GM23248 (cell line): Measurements from ENCODE around the gene PDLIM5. TPM values are rescaled to one million over a fixed set of nuclear protein-coding genes. Genes with fewer than 3 reads are reported as not detected.

Experiments
- DNase-seq: peaks from one replicate; pipeline ENCODE4 v3.0.0-alpha.2; 2015
- H2AFZ ChIP-seq: fragments of 200-600 bp; sonication (generic); 2 replicates; pipeline ENCODE4 v1.6.1; 2016; ENCODE audit warnings: antibody characterized with exemption
- H3F3A ChIP-seq: fragments of 200-600 bp; sonication (generic); 2 replicates; pipeline ENCODE4 v1.6.1; 2016; ENCODE audit warnings: mild to moderate bottlenecking, antibody characterized with exemption, mixed run types; ENCODE audit not compliant: insufficient read depth
- H3K27ac ChIP-seq: fragments of 200-600 bp; sonication (generic); 2 replicates; pipeline ENCODE4 v1.5.1; 2016; ENCODE audit warnings: mild to moderate bottlenecking
- H3K27me3 ChIP-seq: fragments of 200-600 bp; sonication (generic); replicated peaks from 2 replicates; pipeline ENCODE4 v1.6.1; 2016; ENCODE audit warnings: mild to moderate bottlenecking; ENCODE audit not compliant: insufficient read depth
- H3K36me3 ChIP-seq: fragments of 200-600 bp; sonication (generic); 2 replicates; pipeline ENCODE4 v1.6.1; 2016; ENCODE audit warnings: low read depth, mild to moderate bottlenecking
- H3K4me1 ChIP-seq: fragments of 200-600 bp; sonication (generic); 2 replicates; pipeline ENCODE4 v1.6.1; 2016; ENCODE audit warnings: mild to moderate bottlenecking; ENCODE audit not compliant: insufficient read depth
- H3K4me2 ChIP-seq: fragments of 200-600 bp; sonication (generic); one replicate; pipeline ENCODE4 v1.6.1; 2016; ENCODE audit warnings: mild to moderate bottlenecking; ENCODE audit not compliant: unreplicated experiment
- H3K4me3 ChIP-seq: fragments of 200-600 bp; sonication (generic); 2 replicates; pipeline ENCODE4 v1.5.1; 2016; ENCODE audit warnings: mild to moderate bottlenecking
- H3K79me2 ChIP-seq: fragments of 200-600 bp; sonication (generic); 2 replicates; pipeline ENCODE4 v1.6.1; 2016; ENCODE audit warnings: mild to moderate bottlenecking; ENCODE audit not compliant: insufficient read depth
- H3K9ac ChIP-seq: fragments of 200-600 bp; sonication (generic); 2 replicates; pipeline ENCODE4 v1.6.1; 2016; ENCODE audit warnings: mild to moderate bottlenecking
- H3K9me2 ChIP-seq: fragments of 200-600 bp; sonication (generic); 2 replicates; pipeline ENCODE4 v1.6.1; 2016; ENCODE audit warnings: mixed run types, mild to moderate bottlenecking, moderate library complexity; ENCODE audit not compliant: insufficient read depth
- H3K9me3 ChIP-seq: fragments of 200-600 bp; sonication (generic); one replicate; pipeline ENCODE4 v1.6.1; 2017; ENCODE audit warnings: low read depth
- H4K20me1 ChIP-seq: fragments of 200-600 bp; sonication (generic); 2 replicates; pipeline ENCODE4 v1.6.0; 2016; ENCODE audit not compliant: insufficient read depth
- EZH2 ChIP-seq: fragments of 200-600 bp; sonication (generic); IDR thresholded peaks from 2 replicates; pipeline ENCODE4 v1.6.1; 2018; ENCODE audit warnings: antibody characterized with exemption, mild to moderate bottlenecking; ENCODE audit not compliant: insufficient read depth, poor library complexity, severe bottlenecking
- EZH2phosphoT487 ChIP-seq: fragments of 200-600 bp; sonication (generic); IDR thresholded peaks from 2 replicates; pipeline ENCODE4 v1.6.1; 2018; ENCODE audit warnings: antibody characterized with exemption, moderate library complexity, mild to moderate bottlenecking, low read depth; ENCODE audit not compliant: insufficient read depth
- WGBS, 2 experiments: methylation state at CpG; one replicate each; pipeline ENCODE4 v1.1.6; 2015 to 2017; ENCODE audit warnings: low lambda C conversion rate in 2 of 2, low coverage in 1 of 2; ENCODE audit errors: missing lambda C conversion rate in 2 of 2; 5-methylcytosine and 5-hydroxymethylcytosine counted together
- in situ Hi-C: fragments of 300-500 bp; cut with MboI; formaldehyde crosslinking; loops from 2 replicates; pipeline ENCODE4 v1.15.0; 2020
- polyA plus RNA-seq: library from polyadenylated mRNA; unstranded; fragments of >200 nt; fragmentation: Nextera tagmentation; extraction: Ambion mirVana; gene quantifications from 2 replicates; pipeline ENCODE4 v1.2.1, GENCODE V29; 2016
- total RNA-seq: library from RNA; depleted of rRNA; stranded (reverse); fragments of >200 nt; shearing (Covaris generic); gene quantifications from 2 replicates; pipeline ENCODE4 v1.2.3, GENCODE V29; 2014

Gene PDLIM5
- total and polyA plus RNA-seq, 2 experiments from 2014 or later: 115 to 149 TPM

DNA sequence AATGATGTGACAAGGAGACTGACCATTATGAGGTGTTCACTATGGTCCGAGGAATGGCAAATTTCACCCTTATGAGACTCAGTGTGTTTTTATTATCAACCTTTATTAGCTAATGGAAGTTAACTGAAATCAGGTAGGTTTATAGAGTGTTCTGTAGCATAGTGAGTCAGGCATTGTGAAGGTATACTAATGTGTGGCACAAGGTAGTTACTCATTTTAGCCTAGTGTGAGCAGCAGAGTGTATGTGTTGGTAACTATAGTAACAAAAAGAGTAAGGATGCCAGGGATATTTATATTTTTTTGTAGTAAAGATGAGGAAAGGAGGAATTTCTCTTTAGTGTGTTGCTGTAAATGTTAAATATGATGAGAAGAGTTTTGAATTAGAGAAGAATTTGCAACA lies 12.0 kb downstream of the PDLIM5 start:
- Histone ChIP-seq H3K9ac (peak overlapping the region; percentile 46; the same call in 1 of the 2 replicates), H3K9me3 (no peaks in the 10 kb centered on the region), H4K20me1 (no peaks in the 10 kb centered on the region), H3K27ac (peak overlapping the region; percentile 53), H3K4me1 (peaks cover 45% of the 10 kb centered on the region), H3K36me3 (no peaks in the 10 kb centered on the region; the same call in 1 of the 2 replicates), H2AFZ (no peak overlapping the region), H3K9me2 (no peaks in the 10 kb centered on the region; the same call in 1 of the 2 replicates), H3K4me2 (peak overlapping the region; percentile 19), H3K27me3 (no peaks in the 10 kb centered on the region), H3K79me2 (peaks cover 100% of the 10 kb centered on the region), H3F3A (peaks cover 10% of the 10 kb centered on the region; the same call in 1 of the 2 replicates), H3K4me3 (peak overlapping the region; percentile 18; the same call in 1 of the 2 replicates)
- DNase-seq: peak; percentile 62
- TF ChIP-seq EZH2: no peak
- TF ChIP-seq EZH2phosphoT487: no peak
- WGBS, 2 experiments: 96% methylated on average over 1 of the region's 1 CpG
- in situ Hi-C loops: no loop called here

DNA sequence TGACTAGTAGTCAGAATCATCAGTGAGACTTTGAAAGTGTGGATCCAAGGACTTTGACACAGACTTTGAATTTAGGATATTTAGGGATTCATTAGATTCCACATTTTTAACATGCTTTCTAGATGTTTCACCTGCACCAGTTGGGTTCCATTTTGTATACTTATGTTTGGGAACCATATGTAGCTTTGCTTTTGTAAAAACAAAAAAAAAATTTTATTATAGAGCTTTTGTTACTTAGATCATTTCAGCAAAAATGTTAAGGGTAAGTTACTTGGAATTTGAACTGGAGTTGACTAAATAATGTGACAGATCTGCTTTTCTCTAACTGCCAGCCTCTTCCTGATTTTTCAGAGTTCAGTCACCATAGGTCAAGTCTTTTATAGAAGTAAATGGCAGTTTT lies 14.6 kb downstream of the PDLIM5 start:
- H3K4me2 ChIP-seq: no peak overlapping the region
- H3K27ac ChIP-seq: no peak overlapping the region
- DNase-seq: no peak
- no peak overlapping the region for H3K4me3 ChIP-seq
- no peaks in the 10 kb centered on the region for H4K20me1 ChIP-seq
- TF ChIP-seq EZH2 (no peak), EZH2phosphoT487 (no peak)
- no peak overlapping the region for H2AFZ ChIP-seq
- no peaks in the 10 kb centered on the region; the same call in 1 of the 2 replicates for H3K9me2 ChIP-seq
- no peak overlapping the region for H3K9ac ChIP-seq
- H3K4me1 ChIP-seq: peaks cover 36% of the 10 kb centered on the region
- no peaks in the 10 kb centered on the region for H3K9me3 ChIP-seq
- H3F3A ChIP-seq: peaks cover 21% of the 10 kb centered on the region; the same call in 1 of the 2 replicates
- no peaks in the 10 kb centered on the region for H3K27me3 ChIP-seq
- peaks cover 100% of the 10 kb centered on the region for H3K79me2 ChIP-seq
- in situ Hi-C loops: no loop called here
- no peaks in the 10 kb centered on the region; the same call in 1 of the 2 replicates for H3K36me3 ChIP-seq

DNA sequence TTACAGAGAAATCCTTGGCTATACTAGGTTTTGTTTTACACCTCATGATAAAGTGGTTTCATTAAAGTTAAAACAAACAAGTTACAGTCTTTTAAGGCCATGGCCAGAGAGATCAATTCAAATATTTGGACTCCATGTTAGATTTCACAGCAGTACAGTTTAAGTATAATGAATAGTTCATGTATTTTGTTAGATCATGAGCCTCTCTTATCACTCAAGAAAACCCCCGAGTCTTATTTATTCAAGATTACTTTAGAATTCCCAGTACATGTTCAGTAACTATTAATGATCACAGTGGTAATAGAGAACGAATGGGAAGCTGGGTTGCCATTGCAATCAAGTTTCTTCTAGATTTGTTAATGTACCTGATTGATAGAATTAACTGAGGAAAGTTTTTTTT lies 15.2 kb downstream of the PDLIM5 start:
- H3K27me3 ChIP-seq: no peaks in the 10 kb centered on the region
- WGBS, 2 experiments: 95 to 98% methylated on average over 2 of the region's 2 CpGs
- TF ChIP-seq EZH2 (no peak), EZH2phosphoT487 (no peak)
- no peaks in the 10 kb centered on the region; the same call in 1 of the 2 replicates for H3K9me2 ChIP-seq
- H3F3A ChIP-seq: peaks cover 23% of the 10 kb centered on the region; the same call in 1 of the 2 replicates
- DNase-seq: no peak
- in situ Hi-C loops: no loop called here
- no peak overlapping the region for H3K4me3 ChIP-seq
- H2AFZ ChIP-seq: no peak overlapping the region
- H3K27ac ChIP-seq: no peak overlapping the region
- H3K4me2 ChIP-seq: no peak overlapping the region
- H3K36me3 ChIP-seq: no peaks in the 10 kb centered on the region; the same call in 1 of the 2 replicates
- no peaks in the 10 kb centered on the region for H3K9me3 ChIP-seq
- no peak overlapping the region for H3K9ac ChIP-seq
- peaks cover 42% of the 10 kb centered on the region for H3K4me1 ChIP-seq
- no peaks in the 10 kb centered on the region for H4K20me1 ChIP-seq
- peaks cover 100% of the 10 kb centered on the region for H3K79me2 ChIP-seq

DNA sequence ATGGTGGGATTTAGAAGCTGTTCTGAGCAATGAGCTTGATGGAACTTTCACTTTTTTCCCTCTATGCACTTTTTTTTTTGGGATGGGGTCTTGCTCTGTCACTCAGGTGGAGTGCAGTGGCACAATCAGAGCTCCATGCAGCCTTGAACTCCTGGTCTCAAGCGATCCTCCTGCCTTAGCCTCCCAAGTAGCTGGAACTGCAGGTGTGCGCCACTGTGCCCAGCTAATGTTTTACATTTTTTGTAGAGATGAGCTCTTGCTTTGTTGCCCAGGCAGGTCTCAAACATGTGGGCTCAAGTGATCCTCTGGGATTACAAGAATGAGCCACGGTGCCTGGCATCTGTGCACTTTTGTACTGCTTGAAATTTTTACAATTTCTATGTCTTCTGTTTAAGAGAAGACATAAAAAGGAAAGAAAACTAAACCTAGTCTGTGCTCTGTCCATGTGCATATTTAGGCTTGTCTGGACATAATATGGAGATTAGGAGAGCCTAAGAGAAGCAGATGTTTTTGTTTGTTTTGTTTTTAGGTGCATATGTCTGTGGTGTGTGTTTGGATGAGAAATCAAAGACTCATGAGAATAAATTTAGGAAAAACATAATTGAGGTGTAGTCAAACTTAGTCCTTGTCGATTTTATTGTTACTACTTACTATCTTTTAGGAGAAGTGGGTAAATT lies 16.5 kb downstream of the PDLIM5 start:
- Histone ChIP-seq H4K20me1 (no peaks in the 10 kb centered on the region), H3K9ac (no peak overlapping the region), H3K27ac (no peak overlapping the region), H3K79me2 (peaks cover 100% of the 10 kb centered on the region), H3K27me3 (no peaks in the 10 kb centered on the region), H3K4me1 (peaks cover 53% of the 10 kb centered on the region), H3K4me2 (no peak overlapping the region), H3K9me2 (no peaks in the 10 kb centered on the region), H3K9me3 (no peaks in the 10 kb centered on the region), H3F3A (peaks cover 32% of the 10 kb centered on the region), H3K4me3 (no peak overlapping the region), H2AFZ (no peak overlapping the region), H3K36me3 (no peaks in the 10 kb centered on the region)
- WGBS, 2 experiments: 97 to 99% methylated on average over 4 of the region's 4 CpGs
- DNase-seq: no peak
- in situ Hi-C loops: no loop called here
- TF ChIP-seq EZH2: no peak
- TF ChIP-seq EZH2phosphoT487: no peak
